Measurements from ENCODE around the gene PCNX2.

DNA sequence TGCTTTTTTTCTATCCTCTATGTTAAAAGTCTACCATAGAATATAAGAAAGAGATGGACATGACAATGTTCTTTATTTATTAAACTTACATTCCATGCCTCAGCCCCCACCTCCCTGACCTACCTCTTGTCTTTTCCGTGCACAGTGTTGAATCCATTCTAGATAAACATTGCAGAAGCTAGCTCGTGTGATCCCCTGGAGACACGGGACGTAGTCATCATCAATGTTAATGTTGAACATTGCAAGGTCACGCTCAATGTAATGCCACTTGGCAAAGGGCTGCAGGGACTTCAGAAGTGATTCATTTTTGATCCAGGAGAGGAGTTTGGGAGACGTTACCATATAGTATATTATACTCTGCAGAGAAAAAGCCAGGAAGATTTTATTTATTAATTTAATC lies 278.7 kb downstream of the PCNX2 start:
- TF ChIP-seq, protein P1, sequence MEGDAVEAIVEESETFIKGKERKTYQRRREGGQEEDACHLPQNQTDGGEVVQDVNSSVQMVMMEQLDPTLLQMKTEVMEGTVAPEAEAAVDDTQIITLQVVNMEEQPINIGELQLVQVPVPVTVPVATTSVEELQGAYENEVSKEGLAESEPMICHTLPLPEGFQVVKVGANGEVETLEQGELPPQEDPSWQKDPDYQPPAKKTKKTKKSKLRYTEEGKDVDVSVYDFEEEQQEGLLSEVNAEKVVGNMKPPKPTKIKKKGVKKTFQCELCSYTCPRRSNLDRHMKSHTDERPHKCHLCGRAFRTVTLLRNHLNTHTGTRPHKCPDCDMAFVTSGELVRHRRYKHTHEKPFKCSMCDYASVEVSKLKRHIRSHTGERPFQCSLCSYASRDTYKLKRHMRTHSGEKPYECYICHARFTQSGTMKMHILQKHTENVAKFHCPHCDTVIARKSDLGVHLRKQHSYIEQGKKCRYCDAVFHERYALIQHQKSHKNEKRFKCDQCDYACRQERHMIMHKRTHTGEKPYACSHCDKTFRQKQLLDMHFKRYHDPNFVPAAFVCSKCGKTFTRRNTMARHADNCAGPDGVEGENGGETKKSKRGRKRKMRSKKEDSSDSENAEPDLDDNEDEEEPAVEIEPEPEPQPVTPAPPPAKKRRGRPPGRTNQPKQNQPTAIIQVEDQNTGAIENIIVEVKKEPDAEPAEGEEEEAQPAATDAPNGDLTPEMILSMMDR (conservative IDR thresholded peaks at IDR 0.05; ENCODE audit: low read depth, low read length) = no peak
- no peak for TF ChIP-seq EZH2 (IDR thresholded peaks at IDR 0.05; ENCODE audit: borderline replicate concordance, low read depth, low read length, poor library complexity, severe bottlenecking)
